GM23248 (cell line): Measurements from ENCODE around the gene CPED1.

ENCODE experiments used
- EZH2 ChIP-seq: fragments of 200-600 bp; sonication (generic); IDR thresholded peaks from 2 replicates; pipeline ENCODE4 v1.6.1; 2018; ENCODE audit warnings: antibody characterized with exemption, mild to moderate bottlenecking; ENCODE audit not compliant: insufficient read depth, poor library complexity, severe bottlenecking
- EZH2phosphoT487 ChIP-seq: fragments of 200-600 bp; sonication (generic); IDR thresholded peaks from 2 replicates; pipeline ENCODE4 v1.6.1; 2018; ENCODE audit warnings: antibody characterized with exemption, moderate library complexity, mild to moderate bottlenecking, low read depth; ENCODE audit not compliant: insufficient read depth

DNA sequence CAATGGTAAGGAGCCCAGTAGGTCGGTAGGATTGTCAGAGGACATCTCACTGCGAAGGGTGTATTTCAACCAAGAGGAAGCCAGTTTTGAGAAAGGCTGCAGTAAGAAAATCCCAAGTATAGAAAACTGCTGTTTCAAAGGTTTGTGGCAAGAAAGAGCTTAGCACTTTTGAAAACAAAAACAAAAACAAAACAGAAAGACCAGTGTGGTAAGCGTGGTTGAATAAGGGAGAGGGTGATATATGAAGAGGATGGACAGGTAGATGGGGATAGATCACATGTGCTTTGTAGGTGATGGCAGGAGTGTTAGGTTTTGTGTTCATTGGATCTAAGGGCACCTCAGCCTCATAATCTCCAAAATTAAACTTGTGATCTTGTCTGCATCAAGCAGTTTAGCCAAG, 198.7 kb downstream of the CPED1 start:
- TF ChIP-seq EZH2phosphoT487 (no peak), EZH2 (no peak)
